Neural progenitor cell (in vitro differentiated cells): Measurements from ENCODE around the gene TNFSF4.

ENCODE experiments used
- EZH2 ChIP-seq: fragments of 200-600 bp; sonication (generic); IDR thresholded peaks from 2 replicates; pipeline ENCODE4 v1.6.1; 2017; ENCODE audit warnings: antibody characterized with exemption, mild to moderate bottlenecking, moderate library complexity
- TF ChIP-seq, protein P1 (sequence below): fragments of 200-600 bp; sonication (generic); IDR thresholded peaks from 2 replicates; pipeline ENCODE4 v1.5.1; 2017; ENCODE audit warnings: antibody characterized with exemption, mild to moderate bottlenecking

DNA sequence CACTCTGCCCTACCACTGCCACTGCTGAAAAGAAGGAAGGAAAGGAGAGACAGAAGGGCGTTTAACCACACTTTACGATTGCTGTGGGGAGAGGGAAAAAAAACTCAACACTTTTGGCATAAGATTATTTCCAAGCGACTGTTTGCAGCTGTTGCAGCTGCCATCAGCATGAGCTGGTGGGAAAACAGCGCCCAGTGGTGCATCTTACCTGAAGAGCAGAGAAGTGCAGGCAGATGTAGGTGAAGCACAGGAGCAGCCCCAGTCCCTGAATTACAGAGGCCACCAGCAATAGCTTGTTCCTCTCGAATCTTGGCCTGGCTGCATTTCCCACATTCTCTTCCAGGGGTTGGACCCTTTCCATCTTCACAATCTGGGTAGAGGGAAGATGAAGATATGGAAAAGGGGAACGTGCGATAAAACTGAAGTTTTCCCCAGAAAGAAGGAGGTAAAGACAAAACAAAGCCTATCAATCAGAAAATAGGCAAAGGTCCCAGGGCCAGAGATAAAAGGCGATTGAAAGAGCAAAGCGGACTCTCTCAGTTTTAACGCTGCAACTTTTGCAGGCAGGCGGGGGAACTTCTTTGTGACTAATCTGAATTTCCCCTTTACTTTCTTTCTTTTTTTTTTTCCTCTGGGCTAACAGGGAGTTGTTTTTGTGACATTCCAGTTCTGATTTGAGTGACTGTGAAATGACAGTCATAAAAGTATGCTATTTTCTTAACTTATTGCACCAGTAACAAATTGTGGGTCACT, at the start of gene TNFSF4:
- TF ChIP-seq, protein P1, sequence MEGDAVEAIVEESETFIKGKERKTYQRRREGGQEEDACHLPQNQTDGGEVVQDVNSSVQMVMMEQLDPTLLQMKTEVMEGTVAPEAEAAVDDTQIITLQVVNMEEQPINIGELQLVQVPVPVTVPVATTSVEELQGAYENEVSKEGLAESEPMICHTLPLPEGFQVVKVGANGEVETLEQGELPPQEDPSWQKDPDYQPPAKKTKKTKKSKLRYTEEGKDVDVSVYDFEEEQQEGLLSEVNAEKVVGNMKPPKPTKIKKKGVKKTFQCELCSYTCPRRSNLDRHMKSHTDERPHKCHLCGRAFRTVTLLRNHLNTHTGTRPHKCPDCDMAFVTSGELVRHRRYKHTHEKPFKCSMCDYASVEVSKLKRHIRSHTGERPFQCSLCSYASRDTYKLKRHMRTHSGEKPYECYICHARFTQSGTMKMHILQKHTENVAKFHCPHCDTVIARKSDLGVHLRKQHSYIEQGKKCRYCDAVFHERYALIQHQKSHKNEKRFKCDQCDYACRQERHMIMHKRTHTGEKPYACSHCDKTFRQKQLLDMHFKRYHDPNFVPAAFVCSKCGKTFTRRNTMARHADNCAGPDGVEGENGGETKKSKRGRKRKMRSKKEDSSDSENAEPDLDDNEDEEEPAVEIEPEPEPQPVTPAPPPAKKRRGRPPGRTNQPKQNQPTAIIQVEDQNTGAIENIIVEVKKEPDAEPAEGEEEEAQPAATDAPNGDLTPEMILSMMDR, result no peak
- TF ChIP-seq EZH2, result no peak
